ENCODE results near the gene COL20A1. TPM values are rescaled to one million over a fixed set of nuclear protein-coding genes. Genes with fewer than 3 reads are reported as not detected.

COL20A1 gene
- total and polyA plus RNA-seq, 2 experiments from 2014 or later = 1.4 TPM; not detected in 1

DNA sequence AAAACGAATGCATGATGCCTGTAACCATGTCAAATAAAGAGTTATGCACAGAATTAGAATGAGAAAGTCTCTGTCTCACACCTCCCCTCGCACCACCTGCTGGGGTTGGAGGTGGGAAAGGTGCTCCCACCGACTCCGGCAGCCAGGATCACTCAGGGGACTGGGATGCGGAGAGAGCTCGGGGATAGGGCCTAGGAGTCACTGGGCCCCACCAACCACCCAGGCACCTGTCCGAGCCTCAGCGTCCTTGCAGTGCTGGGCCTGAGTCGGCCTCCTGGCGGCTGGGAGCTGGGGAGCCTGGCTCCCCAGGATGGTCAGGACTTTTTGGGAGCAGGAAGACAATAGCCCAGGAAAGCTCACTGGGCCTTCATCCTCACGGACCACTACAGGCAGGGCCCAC lies 90.6 kb downstream of the COL20A1 start:
- TF ChIP-seq, protein P1, sequence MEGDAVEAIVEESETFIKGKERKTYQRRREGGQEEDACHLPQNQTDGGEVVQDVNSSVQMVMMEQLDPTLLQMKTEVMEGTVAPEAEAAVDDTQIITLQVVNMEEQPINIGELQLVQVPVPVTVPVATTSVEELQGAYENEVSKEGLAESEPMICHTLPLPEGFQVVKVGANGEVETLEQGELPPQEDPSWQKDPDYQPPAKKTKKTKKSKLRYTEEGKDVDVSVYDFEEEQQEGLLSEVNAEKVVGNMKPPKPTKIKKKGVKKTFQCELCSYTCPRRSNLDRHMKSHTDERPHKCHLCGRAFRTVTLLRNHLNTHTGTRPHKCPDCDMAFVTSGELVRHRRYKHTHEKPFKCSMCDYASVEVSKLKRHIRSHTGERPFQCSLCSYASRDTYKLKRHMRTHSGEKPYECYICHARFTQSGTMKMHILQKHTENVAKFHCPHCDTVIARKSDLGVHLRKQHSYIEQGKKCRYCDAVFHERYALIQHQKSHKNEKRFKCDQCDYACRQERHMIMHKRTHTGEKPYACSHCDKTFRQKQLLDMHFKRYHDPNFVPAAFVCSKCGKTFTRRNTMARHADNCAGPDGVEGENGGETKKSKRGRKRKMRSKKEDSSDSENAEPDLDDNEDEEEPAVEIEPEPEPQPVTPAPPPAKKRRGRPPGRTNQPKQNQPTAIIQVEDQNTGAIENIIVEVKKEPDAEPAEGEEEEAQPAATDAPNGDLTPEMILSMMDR (IDR thresholded peaks at IDR 0.05; ENCODE audit: low read depth, low read length) = no peak
- Histone ChIP-seq H3K36me3 (no peaks in the 10 kb centered on the region), H3K4me1 (ENCODE audit: low read depth) (no peaks in the 10 kb centered on the region), H3K27ac (no peak overlapping the region), H3K9me3 (ENCODE audit: low read depth) (no peaks in the 10 kb centered on the region), H3K27me3 (peaks cover 3% of the 10 kb centered on the region), H3K4me3 (no peak overlapping the region)
- no peak for DNase-seq (ENCODE audit: low read depth in 1 of 2, low spot score in 1 of 2)

DNA sequence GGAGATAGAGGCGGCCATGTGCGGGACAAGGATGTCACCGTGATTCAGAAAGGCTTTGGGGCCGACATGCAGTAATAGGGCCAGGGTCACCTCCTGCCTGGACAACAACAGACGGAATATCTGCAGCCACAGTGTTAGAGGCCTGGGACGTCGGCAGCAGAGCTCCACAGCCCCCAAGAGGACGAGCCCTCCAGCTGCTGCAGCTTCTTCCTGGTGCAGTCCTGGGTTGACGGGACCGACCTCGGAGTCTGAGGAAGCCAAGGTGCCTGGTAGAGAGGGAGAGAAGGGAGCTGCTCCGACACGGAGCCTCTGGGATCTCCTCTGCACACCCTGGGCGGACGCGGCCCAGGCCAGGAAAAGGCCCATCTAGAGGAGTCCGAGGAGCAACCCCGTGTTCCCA lies 91.3 kb downstream of the COL20A1 start:
- H3K4me3 ChIP-seq = no peak overlapping the region
- no peak overlapping the region for H3K27ac ChIP-seq
- H3K9me3 ChIP-seq (ENCODE audit: low read depth) = no peaks in the 10 kb centered on the region
- TF ChIP-seq, protein P1 (IDR thresholded peaks at IDR 0.05; ENCODE audit: low read depth, low read length) = no peak
- no peaks in the 10 kb centered on the region for H3K36me3 ChIP-seq
- no peak for DNase-seq (ENCODE audit: low read depth in 1 of 2, low spot score in 1 of 2)
- H3K27me3 ChIP-seq = peaks cover 3% of the 10 kb centered on the region
- H3K4me1 ChIP-seq (ENCODE audit: low read depth) = no peaks in the 10 kb centered on the region

Other genes with a start within 250 kb of the COL20A1 start
- 24.2 and 29.5 TPM in 2 replicates for gene YTHDF1, start 77.1 kb upstream of the COL20A1 start, total RNA-seq
- gene YTHDF1, start 77.1 kb upstream of the COL20A1 start, polyA plus RNA-seq = 40.0 and 54.2 TPM in 2 replicates
- 0.21 and 0.54 TPM in 2 replicates for gene BIRC7, start 57.3 kb upstream of the COL20A1 start, total RNA-seq
- gene BIRC7, start 57.3 kb upstream of the COL20A1 start, polyA plus RNA-seq = not detected in 2 replicates
- gene NKAIN4, start 38.7 kb upstream of the COL20A1 start, total RNA-seq = 1.1 TPM in 1 of 2 replicates, not detected in the other
- 0.44 TPM in 1 of 2 replicates, not detected in the other for gene NKAIN4, start 38.7 kb upstream of the COL20A1 start, polyA plus RNA-seq
- 63.2 and 96.5 TPM in 2 replicates for gene ARFGAP1, start 20.4 kb upstream of the COL20A1 start, total RNA-seq
- 85.3 and 94.5 TPM in 2 replicates for gene ARFGAP1, start 20.4 kb upstream of the COL20A1 start, polyA plus RNA-seq
- gene CHRNA4, start 68.2 kb downstream of the COL20A1 start, total RNA-seq = 0.11 and 0.15 TPM in 2 replicates
- not detected in 2 replicates for gene CHRNA4, start 68.2 kb downstream of the COL20A1 start, polyA plus RNA-seq
- gene KCNQ2, start 179.5 kb downstream of the COL20A1 start, total RNA-seq = 13.7 and 18.0 TPM in 2 replicates
- gene KCNQ2, start 179.5 kb downstream of the COL20A1 start, polyA plus RNA-seq = 17.3 and 18.6 TPM in 2 replicates
- 1,016 and 1,067 TPM in 2 replicates for gene EEF1A2, start 205.9 kb downstream of the COL20A1 start, total RNA-seq
- 309 and 337 TPM in 2 replicates for gene EEF1A2, start 205.9 kb downstream of the COL20A1 start, polyA plus RNA-seq
- 248 and 265 TPM in 2 replicates for gene PPDPF, start 227.6 kb downstream of the COL20A1 start, total RNA-seq
- 368 and 463 TPM in 2 replicates for gene PPDPF, start 227.6 kb downstream of the COL20A1 start, polyA plus RNA-seq
- gene PTK6, start 244.2 kb downstream of the COL20A1 start, total RNA-seq = not detected in 2 replicates
- gene PTK6, start 244.2 kb downstream of the COL20A1 start, polyA plus RNA-seq = 0.30 and 0.38 TPM in 2 replicates